HFFc6 (cell line): Measurements from ENCODE around the gene CD300H. TPM values are rescaled to one million over a fixed set of nuclear protein-coding genes. Genes with fewer than 3 reads are reported as not detected.

Source experiments
- DNase-seq: peaks from one replicate; pipeline ENCODE4 v3.0.0-alpha.2; 2018
- H3K27ac Mint-ChIP-seq: 2 replicates; pipeline ENCODE4 v1.8.0; 2020; ENCODE audit warnings: mild to moderate bottlenecking, mixed read lengths
- H3K27me3 Mint-ChIP-seq: 2 replicates; pipeline ENCODE4 v1.8.0; 2021; ENCODE audit warnings: mild to moderate bottlenecking, moderate library complexity, mixed read lengths; ENCODE audit not compliant: insufficient read depth
- H3K36me3 Mint-ChIP-seq: 2 replicates; pipeline ENCODE4 v1.8.0; 2021; ENCODE audit warnings: low read depth, mixed read lengths
- H3K4me1 Mint-ChIP-seq: 2 replicates; pipeline ENCODE4 v1.8.0; 2020; ENCODE audit warnings: low read depth, mixed read lengths
- H3K4me3 Mint-ChIP-seq: 2 replicates; pipeline ENCODE4 v1.8.0; 2020; ENCODE audit warnings: mild to moderate bottlenecking, moderate library complexity, mixed read lengths
- H3K9me3 Mint-ChIP-seq: 2 replicates; pipeline ENCODE4 v1.8.0; 2020; ENCODE audit warnings: mild to moderate bottlenecking, mixed read lengths
- long read RNA-seq: library from polyadenylated mRNA; unstranded; transcript quantifications from one replicate; pipeline ENCODE4 v2.0.0, GENCODE V29; 2019
- total RNA-seq, 6 experiments: library from RNA; stranded (reverse); fragmentation: NEBNext Ultra II Directional; extraction: Animal tissue kit (Norgen Biotek cat#: 25700); gene quantifications; 2 replicates in 1 of 6; 3 replicates in 5 of 6; pipeline ENCODE4 v1.2.3, GENCODE V29; 2021
- TF ChIP-seq, protein P1 (sequence below): fragments of 200-600 bp; sonication (generic); IDR thresholded peaks from 2 replicates; pipeline ENCODE4 v1.5.0; 2021; ENCODE audit warnings: antibody characterized with exemption, mild to moderate bottlenecking

The CD300H gene
- total RNA-seq, result not detected
- long read RNA-seq, result 0 reads

GRCh38 chr17:74567397-74567796 lies at the start of gene CD300H:
TSS of gene CD300H (minus strand) at chr17:74567509.
- no peak within 1 kb of the TSS for H3K4me3 Mint-ChIP-seq
- peaks cover 17% of the 10 kb centered on the region for H3K36me3 Mint-ChIP-seq
- H3K27ac Mint-ChIP-seq, result no peak within 1 kb of the TSS

GRCh38 chr17:74616696-74617095 lies 49.4 kb upstream of the CD300H start:
- TF ChIP-seq, protein P1, sequence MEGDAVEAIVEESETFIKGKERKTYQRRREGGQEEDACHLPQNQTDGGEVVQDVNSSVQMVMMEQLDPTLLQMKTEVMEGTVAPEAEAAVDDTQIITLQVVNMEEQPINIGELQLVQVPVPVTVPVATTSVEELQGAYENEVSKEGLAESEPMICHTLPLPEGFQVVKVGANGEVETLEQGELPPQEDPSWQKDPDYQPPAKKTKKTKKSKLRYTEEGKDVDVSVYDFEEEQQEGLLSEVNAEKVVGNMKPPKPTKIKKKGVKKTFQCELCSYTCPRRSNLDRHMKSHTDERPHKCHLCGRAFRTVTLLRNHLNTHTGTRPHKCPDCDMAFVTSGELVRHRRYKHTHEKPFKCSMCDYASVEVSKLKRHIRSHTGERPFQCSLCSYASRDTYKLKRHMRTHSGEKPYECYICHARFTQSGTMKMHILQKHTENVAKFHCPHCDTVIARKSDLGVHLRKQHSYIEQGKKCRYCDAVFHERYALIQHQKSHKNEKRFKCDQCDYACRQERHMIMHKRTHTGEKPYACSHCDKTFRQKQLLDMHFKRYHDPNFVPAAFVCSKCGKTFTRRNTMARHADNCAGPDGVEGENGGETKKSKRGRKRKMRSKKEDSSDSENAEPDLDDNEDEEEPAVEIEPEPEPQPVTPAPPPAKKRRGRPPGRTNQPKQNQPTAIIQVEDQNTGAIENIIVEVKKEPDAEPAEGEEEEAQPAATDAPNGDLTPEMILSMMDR, result no peak
- Mint-ChIP-seq H3K9me3 (peaks cover 70% of the 10 kb centered on the region), H3K27me3 (peaks cover 9% of the 10 kb centered on the region)

More at GRCh38 chr17:74567397-74567796, at the start of gene CD300H:
- no peak for DNase-seq
- Mint-ChIP-seq H3K4me1 (no peaks in the 10 kb centered on the region), H3K9me3 (peaks cover 57% of the 10 kb centered on the region), H3K27me3 (no peaks in the 10 kb centered on the region)
- TF ChIP-seq, protein P1, result no peak

GRCh38 chr17:74612046-74612445 lies 44.7 kb upstream of the CD300H start:
- Mint-ChIP-seq H3K4me1 (no peaks in the 10 kb centered on the region), H3K9me3 (peaks cover 39% of the 10 kb centered on the region), H3K27ac (no peak overlapping the region), H3K27me3 (peaks cover 9% of the 10 kb centered on the region), H3K4me3 (no peak overlapping the region), H3K36me3 (no peaks in the 10 kb centered on the region)
- no peak for DNase-seq
- TF ChIP-seq, protein P1, result no peak

More at GRCh38 chr17:74616696-74617095, 49.4 kb upstream of the CD300H start:
- no peak for DNase-seq
- Mint-ChIP-seq H3K27ac (no peak overlapping the region), H3K4me1 (no peaks in the 10 kb centered on the region), H3K4me3 (no peak overlapping the region), H3K36me3 (no peaks in the 10 kb centered on the region)

DNA sequence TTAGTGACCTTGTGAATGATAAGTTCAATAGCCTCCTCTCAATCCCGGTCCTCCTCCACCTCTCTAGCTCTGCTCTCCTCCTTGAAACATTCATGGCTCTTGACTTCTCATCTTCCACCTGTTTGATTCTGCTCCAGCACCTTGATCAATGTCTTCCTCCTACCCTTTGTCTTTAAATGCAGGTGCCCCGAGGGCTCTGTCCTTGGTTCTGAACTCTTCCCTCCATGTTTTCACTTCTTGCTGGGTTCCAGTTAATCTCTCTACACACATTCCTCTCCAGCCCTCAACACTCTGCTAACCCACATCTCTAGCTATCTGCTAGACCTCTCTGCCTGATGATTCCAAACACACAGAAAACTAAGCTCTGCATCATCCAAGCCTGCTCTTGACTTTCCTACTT lies 42.8 kb upstream of the CD300H start:
- Mint-ChIP-seq H3K4me3 (no peak overlapping the region), H3K4me1 (peaks cover 7% of the 10 kb centered on the region; the same call in 1 of the 2 replicates), H3K36me3 (no peaks in the 10 kb centered on the region), H3K27me3 (peaks cover 4% of the 10 kb centered on the region), H3K9me3 (peaks cover 25% of the 10 kb centered on the region), H3K27ac (no peak overlapping the region)
- TF ChIP-seq, protein P1, result no peak
- DNase-seq, result no peak

GRCh38 chr17:74608511-74608910 lies 41.2 kb upstream of the CD300H start:
- H3K4me3 Mint-ChIP-seq, result no peak overlapping the region
- no peak for DNase-seq
- no peaks in the 10 kb centered on the region; the same call in 1 of the 2 replicates for H3K27me3 Mint-ChIP-seq
- TF ChIP-seq, protein P1, result no peak
- no peak overlapping the region for H3K27ac Mint-ChIP-seq
- H3K4me1 Mint-ChIP-seq, result peaks cover 9% of the 10 kb centered on the region; the same call in 1 of the 2 replicates
- no peaks in the 10 kb centered on the region for H3K36me3 Mint-ChIP-seq
- H3K9me3 Mint-ChIP-seq, result peaks cover 13% of the 10 kb centered on the region
